ENCODE results near the gene PDCD4. TPM values are rescaled to one million over a fixed set of nuclear protein-coding genes. Genes with fewer than 3 reads are reported as not detected.

PDCD4 gene
- total RNA-seq, 1 experiment from 2014 or later: 63.0 TPM

DNA sequence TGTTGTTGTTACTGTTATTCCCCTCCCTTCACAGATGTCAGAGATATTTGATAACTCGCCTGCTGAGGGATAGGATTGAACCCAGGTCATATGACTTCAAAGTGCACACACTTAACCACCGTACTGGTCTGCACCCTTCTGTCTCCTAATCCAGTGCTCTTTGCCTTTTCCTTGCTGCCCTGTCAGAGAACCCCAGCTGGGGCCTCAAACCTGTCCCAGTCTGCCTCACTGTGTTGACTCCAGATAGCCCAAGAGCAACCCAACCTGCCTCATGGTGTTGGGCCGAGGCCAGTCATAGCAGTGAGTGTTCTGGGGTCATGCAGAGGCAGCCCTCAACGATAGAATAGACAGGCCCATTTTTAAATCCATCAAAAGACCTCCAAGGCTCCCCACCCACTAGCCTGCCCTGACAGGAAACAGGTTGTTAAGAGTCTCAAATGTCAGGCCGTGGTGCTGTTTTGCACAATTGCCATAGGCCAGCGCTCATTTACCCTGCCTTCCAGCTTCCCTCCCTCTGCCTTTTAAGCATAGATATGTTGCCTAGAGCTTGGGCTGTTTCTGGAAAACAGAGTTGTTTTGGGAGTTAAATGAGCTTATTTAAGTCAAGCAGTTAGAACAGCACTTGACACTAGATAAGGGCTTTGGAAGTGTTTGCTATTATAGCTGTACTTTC is 37.0 kb upstream of the PDCD4 start:
- RAD21 ChIA-PET (ENCODE audit: low non-redundant PET in 1 of 2, low total read pairs in 2 of 2, uncharacterized antibody in 2 of 2, unreplicated experiment in 2 of 2): no interaction called here
- Histone ChIP-seq H3K36me3 (ENCODE audit: control insufficient read depth in 1 of 2, insufficient read depth in 2 of 2, low read length in 2 of 2) (no peaks in the 10 kb centered on the region), H3K4me2 (ENCODE audit: low read length) (no peak overlapping the region), H3K4me1 (ENCODE audit: control insufficient read depth in 1 of 2, insufficient read depth in 2 of 2, low read length in 2 of 2) (no peaks in the 10 kb centered on the region), H3K79me2 (ENCODE audit: insufficient read depth, low read length) (no peaks in the 10 kb centered on the region), H2AFZ (ENCODE audit: low read depth, low read length, poor library complexity, severe bottlenecking) (no peak overlapping the region), H3K27me3 (ENCODE audit: insufficient read depth, low read length) (no peaks in the 10 kb centered on the region), H3K9me2 (ENCODE audit: insufficient read depth) (no peaks in the 10 kb centered on the region), H3K9me3 (ENCODE audit: control insufficient read depth in 1 of 2, insufficient read depth in 1 of 2, low read depth in 1 of 2, low read length in 2 of 2) (no peaks in the 10 kb centered on the region), H4K20me1 (ENCODE audit: insufficient read depth) (no peaks in the 10 kb centered on the region), H3K9ac (ENCODE audit: low read length) (no peak overlapping the region), H3K4me3 (replicated peaks in 1 of 2; ENCODE audit: low read depth in 1 of 2, low read length in 2 of 2) (no peak overlapping the region), H3K27ac (ENCODE audit: low read depth, low read length) (no peak overlapping the region)
- CTCF ChIA-PET: no interaction called here
- DNase-seq (ENCODE audit: low read depth, low spot score): no peak
- POLR2A ChIA-PET: no interaction called here
- TF ChIP-seq, protein P1, sequence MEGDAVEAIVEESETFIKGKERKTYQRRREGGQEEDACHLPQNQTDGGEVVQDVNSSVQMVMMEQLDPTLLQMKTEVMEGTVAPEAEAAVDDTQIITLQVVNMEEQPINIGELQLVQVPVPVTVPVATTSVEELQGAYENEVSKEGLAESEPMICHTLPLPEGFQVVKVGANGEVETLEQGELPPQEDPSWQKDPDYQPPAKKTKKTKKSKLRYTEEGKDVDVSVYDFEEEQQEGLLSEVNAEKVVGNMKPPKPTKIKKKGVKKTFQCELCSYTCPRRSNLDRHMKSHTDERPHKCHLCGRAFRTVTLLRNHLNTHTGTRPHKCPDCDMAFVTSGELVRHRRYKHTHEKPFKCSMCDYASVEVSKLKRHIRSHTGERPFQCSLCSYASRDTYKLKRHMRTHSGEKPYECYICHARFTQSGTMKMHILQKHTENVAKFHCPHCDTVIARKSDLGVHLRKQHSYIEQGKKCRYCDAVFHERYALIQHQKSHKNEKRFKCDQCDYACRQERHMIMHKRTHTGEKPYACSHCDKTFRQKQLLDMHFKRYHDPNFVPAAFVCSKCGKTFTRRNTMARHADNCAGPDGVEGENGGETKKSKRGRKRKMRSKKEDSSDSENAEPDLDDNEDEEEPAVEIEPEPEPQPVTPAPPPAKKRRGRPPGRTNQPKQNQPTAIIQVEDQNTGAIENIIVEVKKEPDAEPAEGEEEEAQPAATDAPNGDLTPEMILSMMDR (IDR thresholded peaks at IDR 0.05 in 2 of 3, conservative IDR thresholded peaks at IDR 0.05 in 1 of 3; ENCODE audit: borderline replicate concordance in 1 of 3, insufficient read depth in 1 of 3, low read depth in 2 of 3, low read length in 2 of 3): no peak
- no peak for TF ChIP-seq SP1 (IDR thresholded peaks at IDR 0.05; ENCODE audit: low read depth)
- TF ChIP-seq CBX3 (IDR thresholded peaks at IDR 0.05; ENCODE audit: low read depth): no peak
- TF ChIP-seq JUND (IDR thresholded peaks at IDR 0.05): no peak
- no peak for TF ChIP-seq SIN3A (IDR thresholded peaks at IDR 0.05; ENCODE audit: low read depth)
- TF ChIP-seq, protein P2, sequence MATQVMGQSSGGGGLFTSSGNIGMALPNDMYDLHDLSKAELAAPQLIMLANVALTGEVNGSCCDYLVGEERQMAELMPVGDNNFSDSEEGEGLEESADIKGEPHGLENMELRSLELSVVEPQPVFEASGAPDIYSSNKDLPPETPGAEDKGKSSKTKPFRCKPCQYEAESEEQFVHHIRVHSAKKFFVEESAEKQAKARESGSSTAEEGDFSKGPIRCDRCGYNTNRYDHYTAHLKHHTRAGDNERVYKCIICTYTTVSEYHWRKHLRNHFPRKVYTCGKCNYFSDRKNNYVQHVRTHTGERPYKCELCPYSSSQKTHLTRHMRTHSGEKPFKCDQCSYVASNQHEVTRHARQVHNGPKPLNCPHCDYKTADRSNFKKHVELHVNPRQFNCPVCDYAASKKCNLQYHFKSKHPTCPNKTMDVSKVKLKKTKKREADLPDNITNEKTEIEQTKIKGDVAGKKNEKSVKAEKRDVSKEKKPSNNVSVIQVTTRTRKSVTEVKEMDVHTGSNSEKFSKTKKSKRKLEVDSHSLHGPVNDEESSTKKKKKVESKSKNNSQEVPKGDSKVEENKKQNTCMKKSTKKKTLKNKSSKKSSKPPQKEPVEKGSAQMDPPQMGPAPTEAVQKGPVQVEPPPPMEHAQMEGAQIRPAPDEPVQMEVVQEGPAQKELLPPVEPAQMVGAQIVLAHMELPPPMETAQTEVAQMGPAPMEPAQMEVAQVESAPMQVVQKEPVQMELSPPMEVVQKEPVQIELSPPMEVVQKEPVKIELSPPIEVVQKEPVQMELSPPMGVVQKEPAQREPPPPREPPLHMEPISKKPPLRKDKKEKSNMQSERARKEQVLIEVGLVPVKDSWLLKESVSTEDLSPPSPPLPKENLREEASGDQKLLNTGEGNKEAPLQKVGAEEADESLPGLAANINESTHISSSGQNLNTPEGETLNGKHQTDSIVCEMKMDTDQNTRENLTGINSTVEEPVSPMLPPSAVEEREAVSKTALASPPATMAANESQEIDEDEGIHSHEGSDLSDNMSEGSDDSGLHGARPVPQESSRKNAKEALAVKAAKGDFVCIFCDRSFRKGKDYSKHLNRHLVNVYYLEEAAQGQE (IDR thresholded peaks at IDR 0.05; ENCODE audit: low read depth): no peak
- no peak for TF ChIP-seq EGR1 (IDR thresholded peaks at IDR 0.05; ENCODE audit: low read depth)
- no peak for TF ChIP-seq RAD21 (IDR thresholded peaks at IDR 0.05; ENCODE audit: low read depth)
- no peak for TF ChIP-seq EZH2phosphoT487 (IDR thresholded peaks at IDR 0.05; ENCODE audit: borderline replicate concordance)
- TF ChIP-seq ZNF274 (IDR thresholded peaks at IDR 0.05; ENCODE audit: low read depth, low read length): no peak
- TF ChIP-seq, protein P3, sequence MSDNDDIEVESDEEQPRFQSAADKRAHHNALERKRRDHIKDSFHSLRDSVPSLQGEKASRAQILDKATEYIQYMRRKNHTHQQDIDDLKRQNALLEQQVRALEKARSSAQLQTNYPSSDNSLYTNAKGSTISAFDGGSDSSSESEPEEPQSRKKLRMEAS (IDR thresholded peaks at IDR 0.05): no peak
- TF ChIP-seq, protein P4, sequence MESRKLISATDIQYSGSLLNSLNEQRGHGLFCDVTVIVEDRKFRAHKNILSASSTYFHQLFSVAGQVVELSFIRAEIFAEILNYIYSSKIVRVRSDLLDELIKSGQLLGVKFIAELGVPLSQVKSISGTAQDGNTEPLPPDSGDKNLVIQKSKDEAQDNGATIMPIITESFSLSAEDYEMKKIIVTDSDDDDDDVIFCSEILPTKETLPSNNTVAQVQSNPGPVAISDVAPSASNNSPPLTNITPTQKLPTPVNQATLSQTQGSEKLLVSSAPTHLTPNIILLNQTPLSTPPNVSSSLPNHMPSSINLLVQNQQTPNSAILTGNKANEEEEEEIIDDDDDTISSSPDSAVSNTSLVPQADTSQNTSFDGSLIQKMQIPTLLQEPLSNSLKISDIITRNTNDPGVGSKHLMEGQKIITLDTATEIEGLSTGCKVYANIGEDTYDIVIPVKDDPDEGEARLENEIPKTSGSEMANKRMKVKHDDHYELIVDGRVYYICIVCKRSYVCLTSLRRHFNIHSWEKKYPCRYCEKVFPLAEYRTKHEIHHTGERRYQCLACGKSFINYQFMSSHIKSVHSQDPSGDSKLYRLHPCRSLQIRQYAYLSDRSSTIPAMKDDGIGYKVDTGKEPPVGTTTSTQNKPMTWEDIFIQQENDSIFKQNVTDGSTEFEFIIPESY (IDR thresholded peaks at IDR 0.05; ENCODE audit: extremely low read depth, insufficient replicate concordance, low read length): no peak
- TF ChIP-seq POLR2AphosphoS5 (IDR thresholded peaks at IDR 0.05; ENCODE audit: low read depth, low read length): no peak
- no peak for TF ChIP-seq EZH2 (IDR thresholded peaks at IDR 0.05)
- TF ChIP-seq, protein P5, sequence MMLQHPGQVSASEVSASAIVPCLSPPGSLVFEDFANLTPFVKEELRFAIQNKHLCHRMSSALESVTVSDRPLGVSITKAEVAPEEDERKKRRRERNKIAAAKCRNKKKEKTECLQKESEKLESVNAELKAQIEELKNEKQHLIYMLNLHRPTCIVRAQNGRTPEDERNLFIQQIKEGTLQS (IDR thresholded peaks at IDR 0.05): no peak
- intact Hi-C loops (cut with micrococcal nuclease): no loop called here
- ATAC-seq: no peak
- no TSS peak for BruUV-seq (replicated peaks)

Measured in HCT116 (cell line).